OCI-LY3 (cell line): ENCODE results near the gene FOXN1.

ENCODE experiments used
- H2AFZ ChIP-seq: fragments of 200-600, 300-600 bp; shearing (Covaris generic); 2 replicates; pipeline ENCODE4 v1.6.0; 2014; ENCODE audit warnings: antibody characterized with exemption, low read depth, low read length
- H3K27ac ChIP-seq: fragments of 200-600, 300-600 bp; sonication (generic); 2 replicates; pipeline ENCODE4 v1.5.1; 2014; ENCODE audit warnings: mild to moderate bottlenecking, low read length, moderate library complexity, mixed read lengths
- H3K27me3 ChIP-seq: fragments of 200-600, 300-600 bp; sonication (generic); 2 replicates; pipeline ENCODE4 v1.6.1; 2014; ENCODE audit warnings: low read depth, low read length, mixed read lengths
- H3K36me3 ChIP-seq: fragments of 200-600, 300-600 bp; sonication (generic); replicated peaks from 2 replicates; pipeline ENCODE3; 2014; ENCODE audit warnings: low read depth, low read length, mixed read lengths
- H3K4me1 ChIP-seq: fragments of 300-600, 200-600 bp; sonication (generic); 2 replicates; pipeline ENCODE4 v1.6.1; 2014; ENCODE audit warnings: low read length, mixed read lengths
- H3K4me2 ChIP-seq: fragments of 200-600, 300-600 bp; sonication (generic); 2 replicates; pipeline ENCODE4 v1.6.1; 2014; ENCODE audit warnings: low read length, mixed read lengths
- H3K4me3 ChIP-seq: fragments of 300-600, 200-600 bp; sonication (generic); 2 replicates; pipeline ENCODE4 v1.5.1; 2014; ENCODE audit warnings: antibody characterized with exemption, mild to moderate bottlenecking, low read length, moderate library complexity
- H3K79me2 ChIP-seq: fragments of 300-600, 200-600 bp; shearing (Covaris generic); 2 replicates; pipeline ENCODE4 v1.6.1; 2014; ENCODE audit warnings: mild to moderate bottlenecking, low read length, mixed read lengths
- H3K9ac ChIP-seq: fragments of 300-600, 200-600 bp; shearing (Covaris generic); 2 replicates; pipeline ENCODE4 v1.6.0; 2014; ENCODE audit warnings: mild to moderate bottlenecking, low read length, moderate library complexity
- H3K9me3 ChIP-seq: fragments of 200-600, 300-600 bp; shearing (Covaris generic); 2 replicates; pipeline ENCODE4 v1.6.1; 2014; ENCODE audit warnings: low read length, mixed read lengths; ENCODE audit not compliant: insufficient read depth
- H4K20me1 ChIP-seq: fragments of 200-600, 300-600 bp; sonication (generic); 2 replicates; pipeline ENCODE4 v1.6.1; 2016; ENCODE audit warnings: low read length, mixed read lengths; ENCODE audit not compliant: insufficient read depth
- EZH2phosphoT487 ChIP-seq: fragments of 200-600 bp; shearing (Covaris generic); IDR thresholded peaks from 2 replicates; pipeline ENCODE4 v1.6.1; 2018; ENCODE audit warnings: antibody characterized with exemption, mixed run types, low read depth
- TF ChIP-seq, protein P1 (sequence below): fragments of 200-600, 300-600 bp; sonication (generic); IDR thresholded peaks from 2 replicates; pipeline ENCODE4 v1.5.1; 2014; ENCODE audit warnings: antibody characterized with exemption, low read length, low read depth

FOXN1 gene

GRCh38 chr17:28573040-28573380 is 66.9 kb downstream of the FOXN1 start:
- Histone ChIP-seq H3K9ac (no peak overlapping the region), H3K27ac (no peak overlapping the region), H3K4me2 (no peak overlapping the region)

DNA sequence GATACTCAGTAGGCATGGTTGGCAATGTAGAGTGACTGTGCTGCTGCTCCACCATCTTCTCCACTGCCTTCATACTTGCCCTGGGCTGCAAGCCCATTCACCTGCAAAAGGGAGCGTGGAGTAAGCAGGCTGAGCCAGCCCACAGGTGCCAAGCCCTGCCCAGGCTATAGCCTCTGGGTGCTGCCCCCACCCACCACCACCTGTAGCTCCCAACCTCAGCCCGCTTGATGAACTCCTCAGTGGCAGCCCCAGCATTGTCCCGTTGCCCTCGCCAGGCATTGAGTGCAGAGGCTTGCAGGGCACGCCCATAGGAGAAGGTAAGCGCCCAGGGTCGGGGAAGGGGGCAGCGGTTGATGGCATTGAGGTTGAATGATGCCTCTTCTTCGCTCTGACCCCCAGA is 67.4 kb downstream of the FOXN1 start:
- TF ChIP-seq, protein P1, sequence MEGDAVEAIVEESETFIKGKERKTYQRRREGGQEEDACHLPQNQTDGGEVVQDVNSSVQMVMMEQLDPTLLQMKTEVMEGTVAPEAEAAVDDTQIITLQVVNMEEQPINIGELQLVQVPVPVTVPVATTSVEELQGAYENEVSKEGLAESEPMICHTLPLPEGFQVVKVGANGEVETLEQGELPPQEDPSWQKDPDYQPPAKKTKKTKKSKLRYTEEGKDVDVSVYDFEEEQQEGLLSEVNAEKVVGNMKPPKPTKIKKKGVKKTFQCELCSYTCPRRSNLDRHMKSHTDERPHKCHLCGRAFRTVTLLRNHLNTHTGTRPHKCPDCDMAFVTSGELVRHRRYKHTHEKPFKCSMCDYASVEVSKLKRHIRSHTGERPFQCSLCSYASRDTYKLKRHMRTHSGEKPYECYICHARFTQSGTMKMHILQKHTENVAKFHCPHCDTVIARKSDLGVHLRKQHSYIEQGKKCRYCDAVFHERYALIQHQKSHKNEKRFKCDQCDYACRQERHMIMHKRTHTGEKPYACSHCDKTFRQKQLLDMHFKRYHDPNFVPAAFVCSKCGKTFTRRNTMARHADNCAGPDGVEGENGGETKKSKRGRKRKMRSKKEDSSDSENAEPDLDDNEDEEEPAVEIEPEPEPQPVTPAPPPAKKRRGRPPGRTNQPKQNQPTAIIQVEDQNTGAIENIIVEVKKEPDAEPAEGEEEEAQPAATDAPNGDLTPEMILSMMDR = no peak
- no peak for TF ChIP-seq EZH2phosphoT487
- Histone ChIP-seq H3K27me3 (no peaks in the 10 kb centered on the region), H2AFZ (no peak overlapping the region), H3K27ac (no peak overlapping the region), H4K20me1 (no peaks in the 10 kb centered on the region), H3K9me3 (no peaks in the 10 kb centered on the region), H3K4me2 (no peak overlapping the region), H3K4me3 (no peak overlapping the region), H3K79me2 (peaks cover 11% of the 10 kb centered on the region), H3K36me3 (peaks cover 52% of the 10 kb centered on the region), H3K4me1 (peaks cover 31% of the 10 kb centered on the region), H3K9ac (no peak overlapping the region)

More at GRCh38 chr17:28573040-28573380, 66.9 kb downstream of the FOXN1 start:
- Histone ChIP-seq H3K9me3 (no peaks in the 10 kb centered on the region), H3K4me1 (peaks cover 37% of the 10 kb centered on the region), H3K36me3 (peaks cover 50% of the 10 kb centered on the region), H3K4me3 (no peak overlapping the region), H4K20me1 (no peaks in the 10 kb centered on the region), H3K79me2 (peaks cover 13% of the 10 kb centered on the region), H3K27me3 (no peaks in the 10 kb centered on the region), H2AFZ (no peak overlapping the region)
- TF ChIP-seq, protein P1 = no peak
- no peak for TF ChIP-seq EZH2phosphoT487

GRCh38 chr17:28573966-28574480 is 67.9 kb downstream of the FOXN1 start:
- Histone ChIP-seq H2AFZ (no peak overlapping the region), H3K4me1 (peaks cover 34% of the 10 kb centered on the region), H3K4me2 (no peak overlapping the region), H4K20me1 (no peaks in the 10 kb centered on the region), H3K9me3 (no peaks in the 10 kb centered on the region), H3K4me3 (no peak overlapping the region), H3K36me3 (peaks cover 55% of the 10 kb centered on the region), H3K9ac (no peak overlapping the region), H3K79me2 (peaks cover 10% of the 10 kb centered on the region), H3K27me3 (no peaks in the 10 kb centered on the region), H3K27ac (no peak overlapping the region)
- no peak for TF ChIP-seq EZH2phosphoT487
- TF ChIP-seq, protein P1 = no peak

GRCh38 chr17:28574526-28574925 is 68.4 kb downstream of the FOXN1 start:
- peaks cover 10% of the 10 kb centered on the region for H3K79me2 ChIP-seq
- H3K4me1 ChIP-seq = peaks cover 39% of the 10 kb centered on the region
- no peak overlapping the region for H3K27ac ChIP-seq
- H2AFZ ChIP-seq = no peak overlapping the region
- no peaks in the 10 kb centered on the region for H3K9me3 ChIP-seq
- H3K4me3 ChIP-seq = no peak overlapping the region
- no peak overlapping the region for H3K9ac ChIP-seq
- H4K20me1 ChIP-seq = no peaks in the 10 kb centered on the region
- peaks cover 59% of the 10 kb centered on the region for H3K36me3 ChIP-seq
- TF ChIP-seq, protein P1 = no peak
- no peak for TF ChIP-seq EZH2phosphoT487
- H3K27me3 ChIP-seq = no peaks in the 10 kb centered on the region
- H3K4me2 ChIP-seq = no peak overlapping the region
